G401 (cell line): ENCODE measurements around the gene WDR54. TPM values are rescaled to one million over a fixed set of nuclear protein-coding genes. Genes with fewer than 3 reads are reported as not detected.
"Not testable (repeated sequence)": the region's sequence is repeated elsewhere in the genome, so short reads cannot be mapped to it uniquely, and the experiment has no call there.

ENCODE experiments used
- DNase-seq: peaks from one replicate; pipeline ENCODE4 v3.0.0-alpha.2; 2015; ENCODE audit warnings: low spot score
- in situ Hi-C: cut with HindIII; loops from 2 replicates; pipeline ENCODE4 v1.10.0; 2016; ENCODE audit warnings: low sequenced_read_pairs, mixed read lengths
- total RNA-seq: library from RNA; depleted of rRNA; stranded (reverse); fragments of >200 nt; shearing (Covaris generic); gene quantifications from 2 replicates; pipeline ENCODE4 v1.2.3, GENCODE V29; 2014

The WDR54 gene
- total RNA-seq, 1 experiment from 2014 or later: 104 TPM

GRCh38 chr2:74425523-74425922 is 4.0 kb downstream of the WDR54 start:
- DNase-seq: no peak
- in situ Hi-C loops: no loop called here

GRCh38 chr2:74426181-74426758 is 4.7 kb downstream of the WDR54 start:
- in situ Hi-C loops: no loop called here
- no peak for DNase-seq

GRCh38 chr2:74427551-74427950 is 6.0 kb downstream of the WDR54 start:
- in situ Hi-C loops: no loop called here

GRCh38 chr2:74428675-74429074 is 7.1 kb downstream of the WDR54 start:
- DNase-seq: no peak
- in situ Hi-C loops: no loop called here

More at GRCh38 chr2:74427551-74427950, 6.0 kb downstream of the WDR54 start:
- no peak for DNase-seq

GRCh38 chr2:74429487-74430451 is 8.2 kb downstream of the WDR54 start:
- in situ Hi-C loops: no loop called here

GRCh38 chr2:74430502-74430901 is 9.0 kb downstream of the WDR54 start:
- in situ Hi-C loops: no loop called here
- no peak for DNase-seq

More at GRCh38 chr2:74429487-74430451, 8.2 kb downstream of the WDR54 start:
- DNase-seq: no peak

GRCh38 chr2:74436111-74436805 is 14.7 kb downstream of the WDR54 start:
- in situ Hi-C loops: no loop called here
- DNase-seq: no peak

- in situ Hi-C loops: no loop called here
- DNase-seq: no peak
These were observed 15.5 kb downstream of the WDR54 start for GRCh38 chr2:74436848-74437695.

- no peak for DNase-seq
- in situ Hi-C loops: no loop called here
These were observed 16.7 kb downstream of the WDR54 start for GRCh38 chr2:74438248-74438647.

GRCh38 chr2:74439373-74439772 is 17.8 kb downstream of the WDR54 start:
- in situ Hi-C loops: no loop called here
- no peak for DNase-seq

GRCh38 chr2:74439803-74440377 is 18.4 kb downstream of the WDR54 start:
- in situ Hi-C loops: no loop called here
- DNase-seq: no peak

- DNase-seq: peak; percentile 53
- in situ Hi-C loops: no loop called here
These were observed 19.0 kb downstream of the WDR54 start for GRCh38 chr2:74440378-74441169.

GRCh38 chr2:74441170-74441689 is 19.7 kb downstream of the WDR54 start:
- in situ Hi-C loops: no loop called here
- DNase-seq: no peak

GRCh38 chr2:74441690-74442482 is 20.4 kb downstream of the WDR54 start, which contains the start of gene RTKN:
RTKN (minus strand) TSS chr2:74441937; CDS start chr2:74441816, 121 bp downstream.
- in situ Hi-C loops: no loop called here
- peak; percentile 29 for DNase-seq

- DNase-seq, in situ Hi-C loops: not testable (repeated sequence)
These were observed 21.2 kb downstream of the WDR54 start for GRCh38 chr2:74442483-74443297.
